HG02763 (cell line): ENCODE results near the gene IFFO2.

Experiments used
- ATAC-seq: cut with Tn5 transposase; IDR thresholded peaks from one replicate; pipeline ENCODE4 v1.9.1; 2021; ENCODE audit warnings: mild to moderate bottlenecking, moderate library complexity; ENCODE audit not compliant: unreplicated experiment

Gene IFFO2

DNA sequence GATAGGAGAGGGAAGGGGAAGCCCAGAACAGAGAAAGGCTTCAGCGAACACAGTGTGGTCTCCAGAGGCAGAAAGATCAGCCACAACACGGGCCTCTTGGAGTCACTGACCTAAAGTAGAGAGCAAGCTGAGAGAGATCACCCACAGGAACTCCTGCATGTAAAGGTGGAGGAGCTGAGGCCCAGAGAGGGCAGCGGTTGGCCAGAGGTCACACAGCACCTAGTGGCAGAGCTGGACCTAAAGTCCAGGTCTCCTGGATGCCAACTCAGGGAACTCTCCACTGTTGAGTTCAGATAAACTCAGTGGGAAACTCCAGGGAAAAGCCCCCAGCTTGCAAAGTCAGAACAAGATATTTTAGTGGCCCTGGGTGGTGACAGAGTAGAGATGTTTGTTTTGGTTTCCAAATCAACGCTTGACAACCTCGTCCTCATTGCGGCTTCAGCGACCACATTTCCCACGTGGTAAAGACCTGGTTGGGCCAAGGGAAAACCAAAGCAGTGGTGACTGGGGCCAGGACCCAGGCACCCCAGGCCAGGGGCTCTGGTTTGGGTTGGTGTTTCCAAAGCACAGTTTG, 4.6 kb downstream of the IFFO2 start:
- ATAC-seq = peak; percentile 29

GRCh38 chr1:18951416-18951815, 5.1 kb downstream of the IFFO2 start:
- ATAC-seq = no peak

DNA sequence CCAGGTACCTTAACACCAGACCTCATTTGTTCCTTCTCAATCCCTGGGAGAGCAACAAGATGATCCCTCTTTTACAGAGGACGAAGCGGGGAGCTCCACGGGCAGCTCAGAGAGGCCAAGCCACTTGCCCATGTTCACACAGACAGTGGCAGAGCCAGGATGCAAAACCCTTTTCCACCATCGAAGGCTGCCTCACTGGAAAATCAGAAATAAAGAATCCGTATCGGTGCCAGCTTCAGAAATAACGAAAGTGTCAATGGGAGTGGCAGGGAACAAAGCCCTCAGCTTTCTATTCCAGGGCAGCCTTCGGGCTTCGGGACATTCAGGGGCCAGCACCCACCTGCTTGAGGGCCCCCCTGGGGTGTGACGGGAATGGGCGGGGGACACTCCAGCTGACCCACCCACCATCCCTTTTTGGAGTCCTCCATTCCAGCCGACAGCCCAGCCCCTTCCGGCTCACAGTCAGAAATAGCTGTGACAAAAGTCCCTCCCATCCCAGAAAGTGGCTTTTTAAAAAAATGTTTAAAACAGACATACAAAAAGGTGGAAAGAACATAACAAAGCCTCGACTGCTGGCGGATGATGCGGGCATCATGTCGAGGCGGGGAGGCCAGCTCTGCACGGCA, 6.0 kb downstream of the IFFO2 start:
- no peak for ATAC-seq

GRCh38 chr1:18949686-18950400, 6.6 kb downstream of the IFFO2 start:
- ATAC-seq = no peak

GRCh38 chr1:18948913-18949685, 7.4 kb downstream of the IFFO2 start:
- ATAC-seq = no peak

- ATAC-seq = no peak
Observed at GRCh38 chr1:18948048-18948912, 8.2 kb downstream of the IFFO2 start.

- no peak for ATAC-seq
Observed at GRCh38 chr1:18947570-18947969, 8.9 kb downstream of the IFFO2 start.

DNA sequence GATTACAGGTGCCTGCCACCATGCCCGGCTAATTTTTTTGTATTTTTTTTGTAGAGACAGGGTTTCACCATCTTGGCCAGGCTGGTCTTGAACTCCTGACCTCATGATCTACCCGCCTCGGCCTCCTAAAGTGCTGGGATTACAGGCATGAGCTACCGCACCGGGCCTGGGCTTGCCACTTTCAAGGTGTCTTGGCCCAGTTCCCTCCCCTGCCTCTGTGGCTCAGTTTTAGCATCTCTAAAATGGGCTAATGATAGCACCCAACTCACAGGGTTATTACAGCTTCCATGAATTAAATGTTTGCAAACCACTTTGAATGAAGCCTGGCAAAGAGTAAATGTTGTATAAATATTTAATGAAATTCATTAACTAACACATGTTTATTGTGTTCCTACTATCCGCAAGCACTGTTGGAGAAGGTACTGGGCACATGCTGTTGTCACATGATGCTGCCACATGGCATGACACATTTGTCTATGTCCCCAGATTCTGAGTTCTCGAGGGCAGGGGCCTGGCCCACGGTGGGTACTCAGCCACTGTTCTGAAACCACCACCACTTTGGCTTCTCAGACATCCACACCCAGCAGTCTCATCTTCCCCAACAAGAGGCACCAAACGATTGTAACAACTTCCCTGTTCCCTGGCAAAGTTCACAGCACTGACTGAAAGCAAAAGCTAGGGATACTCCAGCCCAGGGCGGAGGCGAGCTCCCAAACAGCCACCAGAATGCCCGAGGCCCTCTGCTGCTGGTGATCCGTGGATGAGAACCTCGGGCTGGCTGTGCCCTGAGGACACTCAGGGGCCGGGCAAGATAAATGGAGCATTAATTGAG, 9.7 kb downstream of the IFFO2 start:
- ATAC-seq = no peak

GRCh38 chr1:18945401-18945849, 11.1 kb downstream of the IFFO2 start:
- no peak for ATAC-seq

DNA sequence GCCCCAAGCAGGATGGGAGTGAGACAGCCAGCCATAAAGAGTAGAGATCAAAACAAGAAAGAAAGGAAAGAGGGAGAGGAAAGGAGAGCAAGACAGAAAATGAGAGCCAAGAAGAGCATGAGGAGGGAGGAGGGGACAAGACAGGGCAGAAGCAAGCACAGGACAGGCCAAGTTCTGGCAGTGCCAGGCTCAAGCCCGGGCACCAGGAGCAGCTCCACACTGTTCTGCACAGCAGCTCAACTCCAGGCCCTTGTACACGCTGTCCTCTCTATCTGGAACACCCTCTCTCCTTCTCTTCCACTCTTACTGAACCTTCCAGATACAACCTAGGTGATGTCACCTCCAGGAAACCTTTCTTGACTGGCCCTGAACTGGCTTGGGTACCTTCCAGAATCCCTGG, 11.7 kb downstream of the IFFO2 start:
- no peak for ATAC-seq

- no peak for ATAC-seq
Observed at GRCh38 chr1:18943914-18944572, 12.4 kb downstream of the IFFO2 start.

DNA sequence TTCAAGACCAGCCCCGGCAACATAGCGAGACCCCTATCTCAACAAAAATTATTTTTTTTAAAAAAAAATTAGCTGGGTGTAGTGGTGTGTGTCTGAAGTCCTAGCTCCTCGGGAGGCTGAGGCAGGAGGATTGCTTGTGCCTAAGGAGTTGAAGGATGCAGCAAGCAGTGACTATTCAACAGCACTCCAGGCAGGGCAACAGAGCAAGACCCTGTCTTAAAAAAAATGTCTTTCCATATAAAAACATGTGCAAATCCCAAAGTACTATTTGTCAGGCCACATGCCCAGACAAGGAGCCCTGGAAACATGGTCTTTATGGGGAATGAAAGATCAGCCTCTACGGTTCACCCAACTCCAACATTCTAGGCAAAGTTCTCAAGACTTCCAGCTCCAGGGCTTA, 13.3 kb downstream of the IFFO2 start:
- no peak for ATAC-seq

DNA sequence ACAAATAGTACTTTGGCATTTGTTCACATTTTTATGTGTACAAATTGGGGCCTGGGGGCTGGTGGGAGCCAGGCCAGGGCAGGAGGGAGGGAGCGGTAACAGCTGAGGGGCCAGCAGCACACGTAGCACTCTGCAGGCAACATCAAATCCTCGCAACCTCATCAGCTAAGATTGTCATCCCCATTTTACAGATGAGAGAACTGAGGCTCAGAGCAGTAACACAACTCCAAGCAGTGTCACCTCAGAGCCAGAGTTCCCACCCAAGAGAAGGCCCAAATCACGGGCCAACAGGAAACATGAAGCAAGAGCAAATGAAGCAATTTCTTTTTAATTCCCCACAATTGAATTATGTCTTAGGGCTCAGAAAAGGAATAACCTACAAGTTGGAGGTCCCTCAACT, 14.1 kb downstream of the IFFO2 start:
- no peak for ATAC-seq

GRCh38 chr1:18941221-18942141, 15.0 kb downstream of the IFFO2 start:
- ATAC-seq = no peak

GRCh38 chr1:18940303-18941020, 16.0 kb downstream of the IFFO2 start:
- no peak for ATAC-seq

- no peak for ATAC-seq
Observed at GRCh38 chr1:18939398-18940302, 16.8 kb downstream of the IFFO2 start.

- no peak for ATAC-seq
Observed at GRCh38 chr1:18938707-18939070, 17.8 kb downstream of the IFFO2 start.
